BLaER1 (cell line): Measurements from ENCODE around the gene DRG1.
"Not testable (repeated sequence)": the region's sequence is repeated elsewhere in the genome, so short reads cannot be mapped to it uniquely, and the experiment has no call there.

Experiments used
- H3K27ac ChIP-seq: shearing (Covaris generic); formaldehyde crosslinking; 2 replicates; pipeline ENCODE4 v1.8.1; 2022
- H3K27me3 ChIP-seq: shearing (Covaris generic); formaldehyde crosslinking; 2 replicates; pipeline ENCODE4 v1.8.1; 2022
- H3K36me3 ChIP-seq: shearing (Covaris generic); formaldehyde crosslinking; 2 replicates; pipeline ENCODE4 v1.8.1; 2022
- H3K4me1 ChIP-seq: shearing (Covaris generic); formaldehyde crosslinking; 2 replicates; pipeline ENCODE4 v1.8.1; 2022
- H3K4me2 ChIP-seq: shearing (Covaris generic); formaldehyde crosslinking; 2 replicates; pipeline ENCODE4 v1.8.1; 2022
- H3K4me3 ChIP-seq: shearing (Covaris generic); formaldehyde crosslinking; 2 replicates; pipeline ENCODE4 v1.8.1; 2022
- H3K9ac ChIP-seq: shearing (Covaris generic); formaldehyde crosslinking; 2 replicates; pipeline ENCODE4 v1.8.1; 2022
- H3K9me3 ChIP-seq: shearing (Covaris generic); formaldehyde crosslinking; 2 replicates; pipeline ENCODE4 v1.8.1; 2022
- H4K20me1 ChIP-seq: shearing (Covaris generic); formaldehyde crosslinking; 2 replicates; pipeline ENCODE4 v1.8.1; 2022
- Cebpa-rat ChIP-seq: shearing (Covaris generic); IDR thresholded peaks from 2 replicates; pipeline ENCODE4 v1.8.1; 2022

Gene DRG1

GRCh38 chr22:31393893-31394292 is 5.5 kb upstream of the DRG1 start:
- Histone ChIP-seq H3K36me3 (no peaks in the 10 kb centered on the region), H3K4me3 (no peak overlapping the region), H3K27ac (no peak overlapping the region), H3K4me1 (peaks cover 8% of the 10 kb centered on the region), H3K9me3 (peaks cover 10% of the 10 kb centered on the region), H3K4me2 (no peak overlapping the region), H3K9ac (no peak overlapping the region), H3K27me3 (no peaks in the 10 kb centered on the region), H4K20me1 (no peaks in the 10 kb centered on the region)
- no peak for TF ChIP-seq Cebpa-rat

GRCh38 chr22:31394326-31394725 is 5.1 kb upstream of the DRG1 start:
- Histone ChIP-seq H3K4me1 (peaks cover 9% of the 10 kb centered on the region), H3K4me2 (no peak overlapping the region), H3K9me3 (peaks cover 10% of the 10 kb centered on the region), H4K20me1 (no peaks in the 10 kb centered on the region), H3K27me3 (no peaks in the 10 kb centered on the region), H3K9ac (no peak overlapping the region), H3K36me3 (no peaks in the 10 kb centered on the region), H3K27ac (no peak overlapping the region), H3K4me3 (no peak overlapping the region)
- no peak for TF ChIP-seq Cebpa-rat

- Histone ChIP-seq H4K20me1 (peaks cover 36% of the 10 kb centered on the region), H3K4me1 (peaks cover 21% of the 10 kb centered on the region), H3K27me3 (no peaks in the 10 kb centered on the region), H3K9ac (peak overlapping the region; percentile 98; the same call in 1 of the 2 replicates), H3K4me2 (peak overlapping the region; percentile 89), H3K4me3 (no peak overlapping the region), H3K9me3 (peaks cover 10% of the 10 kb centered on the region), H3K36me3 (peaks cover 27% of the 10 kb centered on the region), H3K27ac (peak overlapping the region; percentile 97)
- TF ChIP-seq Cebpa-rat = no peak
Observed at GRCh38 chr22:31398231-31398630, 1.2 kb upstream of the DRG1 start.

- Histone ChIP-seq H3K4me3 (peak overlapping the region; percentile 97), H3K27ac (peak overlapping the region; percentile 97), H3K4me1 (peaks cover 21% of the 10 kb centered on the region), H3K36me3 (peaks cover 44% of the 10 kb centered on the region), H3K9ac (peak overlapping the region; percentile 98), H3K27me3 (no peaks in the 10 kb centered on the region), H4K20me1 (peaks cover 53% of the 10 kb centered on the region), H3K4me2 (peak overlapping the region; percentile 99), H3K9me3 (no peaks in the 10 kb centered on the region)
- no peak for TF ChIP-seq Cebpa-rat
Observed at GRCh38 chr22:31400023-31400397, 606 bp downstream of the DRG1 start.

- H3K9me3 ChIP-seq, H3K4me2 ChIP-seq, H3K4me3 ChIP-seq, H3K27ac ChIP-seq, H3K27me3 ChIP-seq, H3K9ac ChIP-seq: not testable (repeated sequence)
- Histone ChIP-seq H3K36me3 (peaks cover 68% of the 10 kb centered on the region), H4K20me1 (peaks cover 77% of the 10 kb centered on the region), H3K4me1 (peaks cover 21% of the 10 kb centered on the region)
Observed at GRCh38 chr22:31402350-31402749, 2.9 kb downstream of the DRG1 start.

GRCh38 chr22:31425331-31426050 is 26.1 kb downstream of the DRG1 start:
- Histone ChIP-seq H3K27me3 (no peaks in the 10 kb centered on the region), H3K4me2 (no peak overlapping the region), H3K36me3 (peaks cover 100% of the 10 kb centered on the region), H4K20me1 (peaks cover 75% of the 10 kb centered on the region), H3K4me1 (no peaks in the 10 kb centered on the region), H3K27ac (no peak overlapping the region), H3K4me3 (no peak overlapping the region), H3K9ac (no peak overlapping the region), H3K9me3 (no peaks in the 10 kb centered on the region)
- TF ChIP-seq Cebpa-rat = no peak

- Histone ChIP-seq H3K4me2 (no peak overlapping the region), H3K36me3 (peaks cover 100% of the 10 kb centered on the region), H3K27ac (no peak overlapping the region), H3K4me3 (no peak overlapping the region), H3K9me3 (no peaks in the 10 kb centered on the region), H4K20me1 (peaks cover 60% of the 10 kb centered on the region), H3K27me3 (no peaks in the 10 kb centered on the region), H3K9ac (no peak overlapping the region), H3K4me1 (no peaks in the 10 kb centered on the region)
- TF ChIP-seq Cebpa-rat = 0 out of 2 replicates have a peak, but pooled peaks have one; percentile 14
Observed at GRCh38 chr22:31431950-31432349, 32.5 kb downstream of the DRG1 start.

- no peaks in the 10 kb centered on the region for H3K9me3 ChIP-seq
- H3K4me3 ChIP-seq = no peak overlapping the region
- H3K27ac ChIP-seq = no peak overlapping the region
- H4K20me1 ChIP-seq = peaks cover 55% of the 10 kb centered on the region
- H3K4me2 ChIP-seq = no peak overlapping the region
- H3K4me1 ChIP-seq = no peaks in the 10 kb centered on the region
- no peak overlapping the region for H3K9ac ChIP-seq
- H3K27me3 ChIP-seq = no peaks in the 10 kb centered on the region
- TF ChIP-seq Cebpa-rat = no peak
- H3K36me3 ChIP-seq = peaks cover 99% of the 10 kb centered on the region
Observed at GRCh38 chr22:31436132-31436531, 36.7 kb downstream of the DRG1 start.

GRCh38 chr22:31439808-31440207 is 40.4 kb downstream of the DRG1 start:
- Histone ChIP-seq H4K20me1 (peaks cover 39% of the 10 kb centered on the region), H3K4me1 (no peaks in the 10 kb centered on the region), H3K4me2 (no peak overlapping the region), H3K4me3 (no peak overlapping the region), H3K36me3 (peaks cover 99% of the 10 kb centered on the region), H3K9me3 (no peaks in the 10 kb centered on the region), H3K27ac (no peak overlapping the region), H3K27me3 (no peaks in the 10 kb centered on the region), H3K9ac (no peak overlapping the region)
- TF ChIP-seq Cebpa-rat = no peak

GRCh38 chr22:31440681-31441080 is 41.3 kb downstream of the DRG1 start:
- no peak for TF ChIP-seq Cebpa-rat
- Histone ChIP-seq H3K9ac (no peak overlapping the region), H3K4me1 (no peaks in the 10 kb centered on the region), H3K9me3 (no peaks in the 10 kb centered on the region), H3K4me3 (no peak overlapping the region), H3K27me3 (no peaks in the 10 kb centered on the region), H3K4me2 (no peak overlapping the region), H3K36me3 (peaks cover 99% of the 10 kb centered on the region), H4K20me1 (peaks cover 37% of the 10 kb centered on the region), H3K27ac (no peak overlapping the region)

GRCh38 chr22:31441652-31442051 is 42.2 kb downstream of the DRG1 start:
- H3K9ac ChIP-seq = no peak overlapping the region
- no peak overlapping the region for H3K4me2 ChIP-seq
- H3K36me3 ChIP-seq = peaks cover 99% of the 10 kb centered on the region
- no peaks in the 10 kb centered on the region for H3K27me3 ChIP-seq
- H3K4me1 ChIP-seq = no peaks in the 10 kb centered on the region
- H3K4me3 ChIP-seq = no peak overlapping the region
- no peak overlapping the region for H3K27ac ChIP-seq
- H4K20me1 ChIP-seq = peaks cover 31% of the 10 kb centered on the region
- no peaks in the 10 kb centered on the region for H3K9me3 ChIP-seq
- no peak for TF ChIP-seq Cebpa-rat
